Smooth muscle cell (in vitro differentiated cells): ENCODE results near the gene SPDYE6. TPM values are rescaled to one million over a fixed set of nuclear protein-coding genes. Genes with fewer than 3 reads are reported as not detected.
"Not testable (repeated sequence)": the region's sequence is repeated elsewhere in the genome, so short reads cannot be mapped to it uniquely, and the experiment has no call there.

Source experiments
- DNase-seq: peaks from one replicate; lab custom pipeline; 2025; ENCODE audit not compliant: unreplicated experiment; lab: John Stamatoyannopoulos, UW
- H2AFZ ChIP-seq: fragments of 200-600 bp; sonication (generic); 2 replicates; pipeline ENCODE4 v1.6.0; 2016; ENCODE audit warnings: antibody characterized with exemption, low read depth, mild to moderate bottlenecking
- H3F3A ChIP-seq: fragments of 200-600 bp; sonication (generic); 2 replicates; pipeline ENCODE4 v1.6.0; 2017; ENCODE audit warnings: antibody characterized with exemption, low read depth
- H3K27ac ChIP-seq: fragments of 200-600 bp; sonication (generic); 2 replicates; pipeline ENCODE4 v1.5.1; 2016; ENCODE audit warnings: low read depth, mild to moderate bottlenecking
- H3K27me3 ChIP-seq: fragments of 200-600 bp; sonication (generic); 2 replicates; pipeline ENCODE4 v1.6.1; 2016; ENCODE audit warnings: low read depth, mild to moderate bottlenecking
- H3K36me3 ChIP-seq: fragments of 200-600 bp; sonication (generic); 2 replicates; pipeline ENCODE4 v1.5.1; 2016; ENCODE audit warnings: low read depth
- H3K4me1 ChIP-seq: fragments of 200-600 bp; sonication (generic); 2 replicates; pipeline ENCODE4 v1.5.1; 2016; ENCODE audit warnings: low read depth
- H3K4me2 ChIP-seq: fragments of 200-600 bp; sonication (generic); 2 replicates; pipeline ENCODE4 v1.6.0; 2016; ENCODE audit warnings: mild to moderate bottlenecking
- H3K4me3 ChIP-seq: fragments of 200-600 bp; sonication (generic); 2 replicates; pipeline ENCODE4 v1.5.1; 2016; ENCODE audit warnings: mild to moderate bottlenecking
- H3K79me2 ChIP-seq: fragments of 200-600 bp; sonication (generic); 2 replicates; pipeline ENCODE4 v1.6.0; 2016; ENCODE audit warnings: low read depth, mild to moderate bottlenecking
- H3K9ac ChIP-seq: fragments of 200-600 bp; sonication (generic); 2 replicates; pipeline ENCODE4 v1.6.0; 2016; ENCODE audit warnings: low read depth
- H3K9me3 ChIP-seq: fragments of 200-600 bp; sonication (generic); replicated peaks from 2 replicates; pipeline ENCODE4 v1.5.1; 2016; ENCODE audit warnings: low read depth
- H4K20me1 ChIP-seq: fragments of 200-600 bp; sonication (generic); 2 replicates; pipeline ENCODE4 v1.6.0; 2016; ENCODE audit warnings: low read depth
- WGBS: methylation state at CpG from one replicate; pipeline ENCODE4 v1.1.7; 2016; ENCODE audit warnings: low lambda C conversion rate; 5-methylcytosine and 5-hydroxymethylcytosine counted together
- polyA plus RNA-seq: library from polyadenylated mRNA; unstranded; fragments of >200 nt; fragmentation: Nextera tagmentation; extraction: Ambion mirVana; gene quantifications from 2 replicates; pipeline ENCODE4 v1.2.1, GENCODE V29; 2016
- total RNA-seq: library from RNA; depleted of rRNA; stranded (reverse); fragments of >200 nt; gene quantifications from 2 replicates; pipeline ENCODE4 v1.2.3, GENCODE V29; 2014
- TF ChIP-seq, protein P1 (sequence below): fragments of 200-600 bp; sonication (generic); IDR thresholded peaks from 2 replicates; pipeline ENCODE4 v1.5.1; 2017; ENCODE audit warnings: borderline replicate concordance, mild to moderate bottlenecking, antibody characterized with exemption; ENCODE audit not compliant: insufficient read depth, poor library complexity, severe bottlenecking

SPDYE6 gene
- total and polyA plus RNA-seq, 2 experiments from 2014 or later, result not detected

DNA sequence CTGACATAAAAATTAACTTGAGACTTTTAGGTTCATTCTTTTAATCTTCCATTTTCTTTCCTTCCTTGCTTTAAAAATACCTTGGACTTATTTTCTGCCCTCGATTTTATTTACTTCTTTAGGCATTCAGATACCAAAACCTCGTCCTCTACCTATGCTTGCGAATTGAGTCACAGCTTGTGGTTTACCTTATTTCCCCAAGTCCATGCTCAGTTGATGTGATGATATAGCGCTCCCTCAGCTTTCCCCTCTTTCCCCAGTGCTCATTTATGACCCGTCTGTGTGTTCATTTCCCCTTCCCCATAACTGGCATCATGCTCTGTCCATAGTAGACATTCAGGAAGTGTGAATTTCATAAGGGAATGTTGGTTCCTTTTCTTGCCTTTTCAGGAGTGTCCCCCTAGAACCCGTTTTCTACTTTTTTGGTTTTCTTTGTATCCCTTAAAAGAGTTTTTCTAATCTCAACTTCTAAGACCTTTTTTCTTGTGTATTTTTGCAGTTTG lies 20.8 kb upstream of the SPDYE6 start:
- no peaks in the 10 kb centered on the region for H3K4me1 ChIP-seq
- no peak overlapping the region for H3K4me2 ChIP-seq
- H4K20me1 ChIP-seq, result peaks cover 28% of the 10 kb centered on the region
- peaks cover 19% of the 10 kb centered on the region for H3K79me2 ChIP-seq
- no peaks in the 10 kb centered on the region for H3K9me3 ChIP-seq
- no peak overlapping the region for H3K9ac ChIP-seq
- no peaks in the 10 kb centered on the region for H3K27me3 ChIP-seq
- TF ChIP-seq, protein P1, sequence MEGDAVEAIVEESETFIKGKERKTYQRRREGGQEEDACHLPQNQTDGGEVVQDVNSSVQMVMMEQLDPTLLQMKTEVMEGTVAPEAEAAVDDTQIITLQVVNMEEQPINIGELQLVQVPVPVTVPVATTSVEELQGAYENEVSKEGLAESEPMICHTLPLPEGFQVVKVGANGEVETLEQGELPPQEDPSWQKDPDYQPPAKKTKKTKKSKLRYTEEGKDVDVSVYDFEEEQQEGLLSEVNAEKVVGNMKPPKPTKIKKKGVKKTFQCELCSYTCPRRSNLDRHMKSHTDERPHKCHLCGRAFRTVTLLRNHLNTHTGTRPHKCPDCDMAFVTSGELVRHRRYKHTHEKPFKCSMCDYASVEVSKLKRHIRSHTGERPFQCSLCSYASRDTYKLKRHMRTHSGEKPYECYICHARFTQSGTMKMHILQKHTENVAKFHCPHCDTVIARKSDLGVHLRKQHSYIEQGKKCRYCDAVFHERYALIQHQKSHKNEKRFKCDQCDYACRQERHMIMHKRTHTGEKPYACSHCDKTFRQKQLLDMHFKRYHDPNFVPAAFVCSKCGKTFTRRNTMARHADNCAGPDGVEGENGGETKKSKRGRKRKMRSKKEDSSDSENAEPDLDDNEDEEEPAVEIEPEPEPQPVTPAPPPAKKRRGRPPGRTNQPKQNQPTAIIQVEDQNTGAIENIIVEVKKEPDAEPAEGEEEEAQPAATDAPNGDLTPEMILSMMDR, result no peak
- peaks cover 11% of the 10 kb centered on the region for H3K36me3 ChIP-seq
- no peak overlapping the region for H3K4me3 ChIP-seq
- DNase-seq, result no peak
- H3F3A ChIP-seq, result no peaks in the 10 kb centered on the region
- H2AFZ ChIP-seq, result no peak overlapping the region
- WGBS, result 97% methylated on average over 6 of the region's 6 CpGs
- H3K27ac ChIP-seq, result no peak overlapping the region

DNA sequence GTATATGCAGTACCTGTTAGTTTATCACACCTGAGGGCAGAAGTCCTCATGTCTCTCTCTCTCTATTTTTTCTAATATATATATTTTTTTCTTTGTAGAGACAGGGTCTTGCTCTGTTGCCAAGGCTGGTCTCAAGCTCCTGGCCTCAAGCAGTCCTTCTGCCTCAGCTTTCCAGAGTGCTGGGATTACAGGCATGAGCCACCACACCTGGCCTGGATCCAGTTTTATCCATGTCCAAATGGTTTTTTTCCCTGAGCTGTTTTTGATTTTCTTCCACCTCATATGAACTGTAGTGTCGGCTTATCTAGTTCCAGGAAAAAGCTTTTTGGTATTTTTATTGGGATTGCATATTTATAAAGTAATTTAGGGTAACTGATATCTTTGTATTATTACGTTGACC lies 16.6 kb upstream of the SPDYE6 start:
- Histone ChIP-seq H3K79me2 (peaks cover 39% of the 10 kb centered on the region), H4K20me1 (peaks cover 44% of the 10 kb centered on the region)
- not testable (repeated sequence) for H3K4me1 ChIP-seq, H3K27ac ChIP-seq, H3K4me2 ChIP-seq, H3K9ac ChIP-seq, H2AFZ ChIP-seq, H3K36me3 ChIP-seq, H3F3A ChIP-seq, DNase-seq, H3K9me3 ChIP-seq, H3K4me3 ChIP-seq, H3K27me3 ChIP-seq
- 100% methylated on average over 2 of the region's 2 CpGs for WGBS

DNA sequence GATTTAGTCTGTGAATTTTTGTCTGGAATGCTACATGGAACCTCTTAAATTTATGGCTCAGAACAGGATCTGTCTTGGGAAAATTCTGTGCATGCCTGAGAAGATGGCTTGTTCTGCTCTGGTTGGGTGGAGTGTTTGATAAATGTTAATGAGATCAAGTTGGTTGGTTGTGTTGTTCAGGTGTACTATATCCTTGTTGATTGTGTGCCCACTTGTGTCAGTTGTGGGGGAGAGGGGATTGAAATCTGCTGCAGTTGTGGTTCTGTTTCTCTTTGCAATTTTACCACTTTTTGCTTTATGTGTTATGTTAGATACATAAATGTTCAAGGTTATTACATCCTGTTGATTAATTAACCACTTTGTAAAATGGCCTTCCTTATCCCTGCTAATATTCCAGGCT lies 13.8 kb upstream of the SPDYE6 start:
- H3K4me2 ChIP-seq, H3K9ac ChIP-seq, H3K9me3 ChIP-seq, H2AFZ ChIP-seq, H3K4me1 ChIP-seq, H3K27ac ChIP-seq, H3F3A ChIP-seq, H3K36me3 ChIP-seq, H3K4me3 ChIP-seq, H3K27me3 ChIP-seq, DNase-seq: not testable (repeated sequence)
- Histone ChIP-seq H4K20me1 (peaks cover 42% of the 10 kb centered on the region), H3K79me2 (peaks cover 44% of the 10 kb centered on the region)

DNA sequence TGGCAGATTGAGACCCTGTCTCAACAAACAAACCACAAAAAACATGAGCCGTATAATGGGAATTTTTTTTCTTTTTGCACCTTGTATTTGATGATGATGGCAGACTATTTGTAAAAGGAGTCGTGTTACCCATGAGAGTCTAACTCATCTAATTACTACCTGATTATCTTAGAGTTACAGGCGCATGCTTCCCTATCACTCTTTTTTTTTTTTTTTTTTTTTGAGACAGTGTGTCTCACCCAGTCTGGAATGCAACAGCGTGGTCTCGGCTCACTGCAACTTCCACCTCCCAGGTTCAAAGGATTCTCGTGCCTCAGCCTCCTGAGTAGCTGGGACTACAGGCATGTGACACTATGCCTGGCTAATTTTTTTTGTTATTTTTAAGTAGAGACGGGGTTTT lies 9.1 kb upstream of the SPDYE6 start:
- peak overlapping the region; percentile 78 for H3K4me3 ChIP-seq
- DNase-seq, H3K9me3 ChIP-seq, H2AFZ ChIP-seq, H3K27me3 ChIP-seq, H3F3A ChIP-seq, H3K36me3 ChIP-seq, H3K27ac ChIP-seq, H3K4me1 ChIP-seq, H3K9ac ChIP-seq: not testable (repeated sequence)
- H3K4me2 ChIP-seq, result peak overlapping the region; percentile 81
- WGBS, result 54% methylated on average over 6 of the region's 7 CpGs
- peaks cover 25% of the 10 kb centered on the region for H3K79me2 ChIP-seq
- peaks cover 23% of the 10 kb centered on the region for H4K20me1 ChIP-seq

DNA sequence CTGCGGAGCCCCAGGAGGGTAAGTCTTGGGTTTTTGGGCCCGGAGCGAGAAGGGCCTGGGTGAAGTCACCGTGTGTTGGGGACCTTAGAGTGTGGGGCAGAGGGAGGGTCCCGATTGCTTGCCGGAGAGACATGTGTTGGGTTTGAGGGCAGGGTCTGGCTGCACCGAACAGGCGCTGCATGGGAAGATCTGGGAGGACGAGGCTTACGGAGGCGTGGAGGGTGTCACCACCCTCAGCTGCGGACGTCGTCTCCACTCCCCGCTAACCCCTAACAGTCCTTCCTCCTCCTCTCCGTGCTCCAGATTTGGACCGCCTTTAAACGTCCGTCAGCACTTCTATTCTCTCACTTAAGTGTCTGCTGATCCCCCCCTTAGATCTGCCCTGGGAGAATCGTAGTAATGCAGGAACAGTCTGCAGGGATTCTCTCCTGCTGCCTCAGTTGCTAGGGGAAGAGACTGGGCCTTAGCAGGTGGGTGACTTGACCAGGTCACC lies 8.2 kb upstream of the SPDYE6 start:
- Histone ChIP-seq H3K4me2 (peak overlapping the region; percentile 82), H3K79me2 (peaks cover 16% of the 10 kb centered on the region), H4K20me1 (peaks cover 16% of the 10 kb centered on the region), H3K4me3 (peak overlapping the region; percentile 78), H3K27ac (peak overlapping the region; percentile 86), H3K9ac (peak overlapping the region; percentile 92)
- H3K9me3 ChIP-seq, H3K4me1 ChIP-seq, H3F3A ChIP-seq, H3K36me3 ChIP-seq, H3K27me3 ChIP-seq, H2AFZ ChIP-seq, DNase-seq: not testable (repeated sequence)
- 0% methylated on average over 13 of the region's 20 CpGs for WGBS

DNA sequence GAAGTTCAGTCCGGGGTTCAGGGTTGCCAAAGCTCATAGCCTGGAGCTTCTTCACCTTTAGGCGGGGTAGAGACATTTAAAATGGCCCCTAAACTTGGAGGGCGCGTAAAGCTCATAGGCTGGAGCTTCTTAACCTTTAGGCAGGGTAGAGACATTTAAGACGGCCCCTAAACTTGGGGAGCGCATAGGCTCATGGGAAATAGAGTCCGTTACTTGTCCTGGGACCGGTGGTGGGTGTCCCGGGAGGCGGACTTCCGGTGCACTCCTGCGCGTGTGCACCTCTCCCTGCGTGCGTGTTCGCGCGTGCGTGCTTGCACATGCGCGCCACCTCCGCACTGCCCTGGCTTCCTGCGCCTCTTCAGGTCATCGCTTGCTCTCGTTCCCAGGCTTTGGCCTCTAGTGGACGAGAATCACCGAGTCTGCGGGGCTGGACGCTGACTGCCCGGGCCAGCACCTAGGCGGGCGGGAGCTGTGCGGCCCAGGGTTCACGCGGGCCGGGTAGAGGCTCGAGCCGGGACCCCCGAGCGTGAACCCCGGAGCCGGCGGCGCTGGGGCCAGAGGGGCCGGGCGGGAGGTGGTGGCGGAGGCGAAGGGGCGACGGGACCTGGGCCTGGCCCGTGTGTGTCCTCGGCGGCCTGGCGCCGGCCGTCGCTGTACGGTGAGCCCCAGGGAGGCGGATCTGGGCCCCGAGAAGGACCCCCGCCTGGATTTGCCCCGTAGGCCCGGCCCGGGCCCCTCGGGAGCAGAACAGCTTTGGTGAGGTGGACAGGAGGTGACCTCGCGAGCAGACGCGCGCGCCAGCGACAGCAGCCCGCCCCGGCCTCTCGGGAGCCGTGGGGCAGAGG lies 7.5 kb upstream of the SPDYE6 start:
- not testable (repeated sequence) for H3K9me3 ChIP-seq, H3K36me3 ChIP-seq, H3F3A ChIP-seq, H3K4me1 ChIP-seq, H3K27me3 ChIP-seq
- peak overlapping the region; percentile 78 for H3K4me3 ChIP-seq
- WGBS, result under 1% methylated on average over 58 of the region's 76 CpGs
- DNase-seq, result peak; percentile 70
- peak overlapping the region; percentile 82 for H3K4me2 ChIP-seq
- peaks cover 16% of the 10 kb centered on the region for H4K20me1 ChIP-seq
- peak overlapping the region; percentile 86 for H3K27ac ChIP-seq
- H3K79me2 ChIP-seq, result peaks cover 16% of the 10 kb centered on the region
- peak overlapping the region; percentile 79 for H2AFZ ChIP-seq
- peak overlapping the region; percentile 92 for H3K9ac ChIP-seq

DNA sequence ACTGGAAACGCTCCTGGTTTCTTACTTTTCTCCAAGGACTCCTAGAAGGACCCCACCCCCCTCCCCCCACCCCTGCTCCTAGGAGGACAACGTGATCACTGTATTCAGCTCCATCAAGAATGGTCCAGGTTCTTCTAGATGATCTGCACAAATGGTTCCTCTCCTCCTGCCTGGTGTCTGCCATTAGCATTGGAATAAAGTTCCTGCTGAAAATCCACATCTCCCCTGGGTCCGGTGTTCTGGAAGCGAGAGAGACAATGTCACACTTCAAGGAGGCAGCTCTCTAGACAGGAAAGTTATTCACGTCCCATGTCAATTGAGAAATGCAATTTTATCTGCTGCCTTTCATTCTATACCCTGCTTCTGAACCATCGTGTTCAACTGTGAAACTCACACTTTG lies 9.3 kb downstream of the SPDYE6 start:
- not testable (repeated sequence) for H3K4me2 ChIP-seq, H3K27ac ChIP-seq, H3K79me2 ChIP-seq, DNase-seq, H3K9me3 ChIP-seq, H3F3A ChIP-seq, H3K36me3 ChIP-seq, H3K27me3 ChIP-seq, H3K4me3 ChIP-seq, H3K9ac ChIP-seq, H4K20me1 ChIP-seq, H2AFZ ChIP-seq, H3K4me1 ChIP-seq
- WGBS, result 96% methylated on average over 3 of the region's 6 CpGs
